GM19351 (cell line): ENCODE data around the gene C2orf92.

ENCODE experiments used
- ATAC-seq: cut with Tn5 transposase; IDR thresholded peaks from one replicate; pipeline ENCODE4 v1.9.1; 2021; ENCODE audit warnings: mild to moderate bottlenecking, moderate library complexity; ENCODE audit not compliant: unreplicated experiment

Gene C2orf92

GRCh38 chr2:97740590-97741182 is 71.2 kb downstream of the C2orf92 start:
- no peak for ATAC-seq

- no peak for ATAC-seq
Observed at GRCh38 chr2:97741251-97741650, 71.7 kb downstream of the C2orf92 start.

DNA sequence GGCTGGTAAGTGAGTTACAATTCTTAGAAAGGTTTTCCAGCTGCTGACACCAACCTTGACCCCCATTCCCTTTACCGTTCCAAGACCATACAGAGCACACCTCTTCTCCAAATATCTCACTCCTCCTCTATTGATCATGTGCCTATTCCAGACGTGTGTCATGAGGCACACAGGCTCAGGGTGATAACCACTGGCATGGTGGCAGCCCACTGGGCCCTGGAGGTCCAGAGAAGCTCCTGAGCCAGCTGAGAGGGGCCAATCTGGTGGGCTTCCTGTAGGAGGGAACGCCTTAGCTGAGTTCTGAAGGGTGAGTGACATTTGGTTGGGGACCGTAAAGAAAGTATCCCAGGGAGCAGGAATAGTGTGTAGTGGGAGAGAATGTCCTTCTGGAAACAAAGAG is 72.2 kb downstream of the C2orf92 start:
- no peak for ATAC-seq

DNA sequence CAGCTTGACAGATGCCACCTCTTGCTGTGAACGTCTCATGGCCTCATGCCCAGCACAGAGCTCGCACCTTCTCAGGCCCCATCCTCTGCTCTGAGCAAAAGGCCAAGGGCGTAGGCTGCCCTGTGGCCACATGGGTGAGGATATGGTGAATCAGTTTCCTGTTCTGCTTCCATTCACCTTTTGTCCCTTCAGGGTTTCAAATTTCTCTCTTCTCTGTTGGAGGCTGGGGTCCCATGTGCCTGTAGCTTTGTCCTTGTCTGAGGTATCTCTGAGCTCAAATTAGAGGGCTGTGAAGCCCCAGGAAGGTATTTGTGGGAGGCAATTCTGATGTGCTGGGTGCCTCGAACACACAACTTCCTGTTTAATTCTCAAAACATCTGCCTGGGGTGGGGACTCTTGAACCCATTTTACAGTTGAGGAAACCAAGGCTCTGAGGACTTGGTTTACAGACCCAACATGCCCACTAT is 72.9 kb downstream of the C2orf92 start:
- ATAC-seq, result no peak

DNA sequence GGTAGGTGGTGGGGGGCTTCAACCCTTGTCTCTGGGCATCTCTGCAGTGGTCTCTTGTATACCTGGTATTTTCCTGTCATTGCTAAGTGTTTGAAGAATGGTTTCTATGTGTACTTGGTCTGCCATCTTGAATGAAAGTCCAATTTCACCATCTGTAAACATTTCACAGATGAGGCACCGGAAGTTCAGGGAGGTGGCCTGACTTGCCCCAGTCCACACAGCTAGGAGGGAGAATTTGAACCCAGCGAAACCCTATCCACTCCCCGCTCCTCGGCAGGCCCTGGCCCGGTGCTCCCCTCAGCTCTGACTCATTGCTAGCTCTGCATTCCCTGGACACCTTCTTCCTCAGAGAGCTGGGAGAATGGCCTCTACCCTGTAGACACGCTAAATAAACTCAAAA is 74.4 kb downstream of the C2orf92 start:
- ATAC-seq, result no peak

DNA sequence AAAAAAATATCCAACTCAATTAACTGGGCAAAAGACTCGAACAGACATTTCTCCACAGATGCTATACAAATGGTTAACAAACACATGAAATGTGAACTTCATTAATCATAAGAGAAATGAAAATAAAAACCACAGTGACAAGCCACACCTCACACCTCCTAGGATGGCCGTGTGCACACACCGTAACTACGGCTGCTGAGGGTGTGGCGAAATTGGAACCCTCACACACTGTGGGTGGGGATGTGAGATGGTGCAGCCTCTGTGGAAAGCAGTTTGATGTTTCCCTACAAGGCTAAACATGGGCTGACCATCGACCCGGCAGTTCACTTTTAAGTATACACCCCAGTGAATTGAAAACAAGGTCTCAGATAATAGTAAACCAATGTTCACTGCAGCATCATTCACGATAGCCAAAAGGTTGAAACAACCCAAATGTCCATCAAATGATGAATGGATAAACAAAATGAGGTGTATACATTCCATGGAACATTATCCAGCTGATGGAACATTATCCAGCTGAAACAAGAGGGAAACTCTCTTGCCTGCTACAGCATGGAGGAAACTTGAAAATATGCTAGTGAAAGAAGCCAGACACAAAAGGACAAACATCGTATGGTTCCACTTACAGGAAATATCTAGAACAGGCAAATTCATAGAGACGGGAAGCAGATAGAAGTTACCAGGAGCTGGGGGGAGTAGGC is 76.1 kb downstream of the C2orf92 start:
- ATAC-seq, result peak; percentile 59

DNA sequence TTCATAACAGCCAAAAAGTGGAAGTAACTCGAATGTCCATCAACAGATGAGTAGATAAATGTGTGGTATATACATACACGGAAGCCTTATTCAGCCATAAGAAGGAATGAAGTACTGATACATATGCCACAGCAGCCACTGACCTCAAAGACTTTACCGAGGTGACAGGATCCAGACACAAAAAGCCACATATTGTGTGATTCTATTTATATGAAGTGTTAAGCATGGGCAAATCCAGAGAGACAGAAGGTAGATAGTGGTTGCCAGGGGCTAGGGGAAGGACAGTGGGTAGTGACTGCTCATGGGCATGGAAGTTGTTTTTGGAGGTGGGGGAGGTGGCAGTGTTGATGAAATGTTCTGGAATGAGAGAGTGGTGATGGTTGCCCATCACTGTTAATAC is 77.8 kb downstream of the C2orf92 start:
- ATAC-seq, result no peak

GRCh38 chr2:97747716-97748115 is 78.2 kb downstream of the C2orf92 start:
- ATAC-seq, result no peak

GRCh38 chr2:97749581-97749980 is 80.1 kb downstream of the C2orf92 start:
- no peak for ATAC-seq

DNA sequence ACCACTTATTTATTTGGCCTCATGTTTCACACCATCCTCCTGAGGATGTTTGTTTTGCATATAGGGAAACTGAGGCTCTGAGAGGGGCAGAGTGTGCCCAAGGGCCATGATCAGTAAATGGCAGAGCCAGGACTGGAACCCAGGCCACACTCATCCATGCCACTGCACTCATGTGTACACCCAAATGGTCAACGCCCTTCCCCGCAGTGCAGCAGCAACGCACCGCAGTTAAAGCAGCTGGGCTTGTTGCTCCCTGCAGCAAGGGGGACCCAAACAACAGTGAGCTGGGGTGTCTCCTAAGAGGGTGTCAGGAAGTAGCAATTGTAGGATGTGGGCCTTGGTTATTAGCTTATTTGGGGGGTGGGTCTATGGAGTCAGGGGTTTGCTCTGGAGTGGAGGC is 80.5 kb downstream of the C2orf92 start:
- ATAC-seq, result no peak

- no peak for ATAC-seq
Observed at GRCh38 chr2:97751752-97752151, 82.2 kb downstream of the C2orf92 start.
